GM21786 (cell line): ENCODE results near the gene FILIP1.

ENCODE experiments used
- ATAC-seq: cut with Tn5 transposase; IDR thresholded peaks from one replicate; pipeline ENCODE4 v1.9.1; 2021; ENCODE audit not compliant: unreplicated experiment

The FILIP1 gene

GRCh38 chr6:75382634-75382900 lies 111.0 kb downstream of the FILIP1 start:
- ATAC-seq = no peak

- ATAC-seq = no peak
These were observed 111.5 kb downstream of the FILIP1 start for GRCh38 chr6:75381877-75382633.

GRCh38 chr6:75379536-75379935 lies 114.1 kb downstream of the FILIP1 start:
- no peak for ATAC-seq

- ATAC-seq = no peak
These were observed 115.5 kb downstream of the FILIP1 start for GRCh38 chr6:75378101-75378500.

- no peak for ATAC-seq
These were observed 116.2 kb downstream of the FILIP1 start for GRCh38 chr6:75377386-75377785.

- ATAC-seq = no peak
These were observed 117.1 kb downstream of the FILIP1 start for GRCh38 chr6:75376347-75377024.

- ATAC-seq = no peak
These were observed 118.6 kb downstream of the FILIP1 start for GRCh38 chr6:75374961-75375400.

- ATAC-seq = no peak
These were observed 120.7 kb downstream of the FILIP1 start for GRCh38 chr6:75372884-75373283.

- no peak for ATAC-seq
These were observed 123.6 kb downstream of the FILIP1 start for GRCh38 chr6:75370011-75370410.

GRCh38 chr6:75368864-75369402 lies 124.7 kb downstream of the FILIP1 start:
- ATAC-seq = no peak

GRCh38 chr6:75368151-75368779 lies 125.3 kb downstream of the FILIP1 start:
- no peak for ATAC-seq

GRCh38 chr6:75363304-75363703 lies 130.3 kb downstream of the FILIP1 start:
- no peak for ATAC-seq

- no peak for ATAC-seq
These were observed 140.0 kb downstream of the FILIP1 start for GRCh38 chr6:75353644-75354043.

- ATAC-seq = no peak
These were observed 142.0 kb downstream of the FILIP1 start for GRCh38 chr6:75351570-75351969.

GRCh38 chr6:75350808-75351207 lies 142.8 kb downstream of the FILIP1 start:
- no peak for ATAC-seq

- ATAC-seq = no peak
These were observed 143.4 kb downstream of the FILIP1 start for GRCh38 chr6:75350156-75350555.

GRCh38 chr6:75349262-75349984 lies 144.2 kb downstream of the FILIP1 start:
- ATAC-seq = no peak

GRCh38 chr6:75348882-75349261 lies 144.7 kb downstream of the FILIP1 start:
- no peak for ATAC-seq

- ATAC-seq = no peak
These were observed 145.5 kb downstream of the FILIP1 start for GRCh38 chr6:75347898-75348610.

GRCh38 chr6:75345413-75345812 lies 148.2 kb downstream of the FILIP1 start:
- ATAC-seq = no peak

- ATAC-seq = no peak
These were observed 149.1 kb downstream of the FILIP1 start for GRCh38 chr6:75344455-75344854.
